Measurements from ENCODE around the gene HAP1. TPM values are rescaled to one million over a fixed set of nuclear protein-coding genes. Genes with fewer than 3 reads are reported as not detected.

Gene HAP1
- total RNA-seq, 1 experiment from 2014 or later: 1.2 TPM

DNA sequence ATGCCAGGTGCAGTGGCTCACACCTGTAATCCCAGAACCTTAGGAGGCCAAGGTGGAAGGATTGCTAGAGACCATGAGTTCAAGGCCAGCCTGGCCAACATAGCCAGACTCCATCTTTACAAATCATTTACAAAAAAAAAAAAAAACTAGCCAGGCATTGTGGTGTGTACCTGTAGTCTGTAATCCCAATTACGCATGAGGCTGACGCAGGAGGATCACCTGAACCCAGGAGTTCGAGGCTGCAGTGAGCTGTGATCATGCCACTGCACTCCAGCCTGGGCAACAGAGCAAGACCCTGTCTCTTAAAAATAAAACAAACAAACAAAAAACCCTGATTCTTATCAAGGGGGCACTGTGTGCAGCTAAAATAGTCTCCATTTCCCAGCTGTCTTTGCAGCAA, 16.8 kb upstream of the HAP1 start:
- intact Hi-C loops (cut with micrococcal nuclease; ENCODE audit: unreplicated experiment): no loop called here
- BruUV-seq (replicated peaks): no TSS peak
- CTCF ChIA-PET: interaction anchor here (0.6 to 2.0 kb wide), 2 partner anchors 35 to 163 kb away, joined by 3 to 6 read pairs; partner anchors contain the start of gene JUP
- Mint-ChIP-seq H3K4me3 (ENCODE audit: low read depth, unreplicated experiment) (no peak overlapping the region), H3K4me1 (ENCODE audit: low read depth, unreplicated experiment) (no peaks in the 10 kb centered on the region), H3K27ac (ENCODE audit: unreplicated experiment) (peak overlapping the region; percentile 39), H3K27me3 (ENCODE audit: unreplicated experiment) (peaks cover 9% of the 10 kb centered on the region), H3K9me3 (ENCODE audit: low read depth, unreplicated experiment) (no peaks in the 10 kb centered on the region), H3K36me3 (ENCODE audit: insufficient read depth, unreplicated experiment) (peaks cover 94% of the 10 kb centered on the region)
- DNase-seq: no peak
- TF ChIP-seq, protein P1, sequence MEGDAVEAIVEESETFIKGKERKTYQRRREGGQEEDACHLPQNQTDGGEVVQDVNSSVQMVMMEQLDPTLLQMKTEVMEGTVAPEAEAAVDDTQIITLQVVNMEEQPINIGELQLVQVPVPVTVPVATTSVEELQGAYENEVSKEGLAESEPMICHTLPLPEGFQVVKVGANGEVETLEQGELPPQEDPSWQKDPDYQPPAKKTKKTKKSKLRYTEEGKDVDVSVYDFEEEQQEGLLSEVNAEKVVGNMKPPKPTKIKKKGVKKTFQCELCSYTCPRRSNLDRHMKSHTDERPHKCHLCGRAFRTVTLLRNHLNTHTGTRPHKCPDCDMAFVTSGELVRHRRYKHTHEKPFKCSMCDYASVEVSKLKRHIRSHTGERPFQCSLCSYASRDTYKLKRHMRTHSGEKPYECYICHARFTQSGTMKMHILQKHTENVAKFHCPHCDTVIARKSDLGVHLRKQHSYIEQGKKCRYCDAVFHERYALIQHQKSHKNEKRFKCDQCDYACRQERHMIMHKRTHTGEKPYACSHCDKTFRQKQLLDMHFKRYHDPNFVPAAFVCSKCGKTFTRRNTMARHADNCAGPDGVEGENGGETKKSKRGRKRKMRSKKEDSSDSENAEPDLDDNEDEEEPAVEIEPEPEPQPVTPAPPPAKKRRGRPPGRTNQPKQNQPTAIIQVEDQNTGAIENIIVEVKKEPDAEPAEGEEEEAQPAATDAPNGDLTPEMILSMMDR (IDR thresholded peaks at IDR 0.05; ENCODE audit: unreplicated experiment): no peak

DNA sequence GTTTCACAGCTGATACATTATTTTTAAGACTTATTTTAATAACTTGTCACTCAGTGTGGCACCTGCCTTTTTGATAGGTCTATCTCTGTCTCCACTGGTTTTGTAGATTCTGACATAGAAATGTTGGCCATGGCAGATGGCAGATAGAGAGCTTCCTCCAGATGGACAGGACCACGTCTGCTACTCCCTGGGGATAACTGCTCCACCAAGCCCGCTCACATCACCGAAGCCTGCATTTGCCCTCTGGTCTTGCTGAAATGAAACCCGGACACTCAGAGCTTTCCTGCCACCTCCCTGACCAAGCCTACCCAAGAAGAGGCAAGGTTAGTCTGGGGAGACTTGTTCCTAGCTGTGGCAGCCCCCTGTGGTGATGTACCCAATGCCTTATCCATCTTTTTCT, 16.4 kb upstream of the HAP1 start:
- peak overlapping the region; percentile 39 for H3K27ac Mint-ChIP-seq (ENCODE audit: unreplicated experiment)
- no TSS peak for BruUV-seq (replicated peaks)
- CTCF ChIA-PET: interaction anchor here (0.9 to 2.0 kb wide), 2 partner anchors 36 to 42 kb away, joined by 3 to 6 read pairs; partner anchors contain the start of gene JUP
- TF ChIP-seq, protein P1 (IDR thresholded peaks at IDR 0.05; ENCODE audit: unreplicated experiment): no peak
- peaks cover 13% of the 10 kb centered on the region for H3K27me3 Mint-ChIP-seq (ENCODE audit: unreplicated experiment)
- H3K4me3 Mint-ChIP-seq (ENCODE audit: low read depth, unreplicated experiment): no peak overlapping the region
- no peak for DNase-seq
- H3K36me3 Mint-ChIP-seq (ENCODE audit: insufficient read depth, unreplicated experiment): peaks cover 93% of the 10 kb centered on the region
- H3K4me1 Mint-ChIP-seq (ENCODE audit: low read depth, unreplicated experiment): no peaks in the 10 kb centered on the region
- H3K9me3 Mint-ChIP-seq (ENCODE audit: low read depth, unreplicated experiment): no peaks in the 10 kb centered on the region
- intact Hi-C loops (cut with micrococcal nuclease; ENCODE audit: unreplicated experiment): no loop called here

DNA sequence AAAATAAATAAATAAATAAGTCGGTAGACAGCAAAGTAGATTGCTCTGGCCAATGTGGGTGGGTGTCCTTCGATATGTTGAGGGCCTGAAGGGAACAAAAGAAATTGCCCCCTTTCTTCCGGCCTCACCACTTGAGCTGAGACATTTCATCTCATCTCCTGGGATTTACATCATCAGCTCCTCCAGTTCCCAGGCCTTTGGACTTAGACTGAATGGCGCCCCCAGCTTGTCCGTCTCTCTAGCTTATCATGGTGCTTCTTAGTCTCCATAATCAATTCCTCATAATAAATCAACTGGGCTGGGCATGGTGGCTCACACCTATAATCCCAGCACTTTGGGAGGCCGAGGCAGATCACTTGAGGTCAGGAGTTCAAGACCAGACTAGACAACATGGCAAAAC, 13.8 kb upstream of the HAP1 start:
- CTCF ChIA-PET: interaction anchor here (0.6 to 0.7 kb wide), 4 partner anchors 11 to 52 kb away, joined by 3 to 6 read pairs (median 3); no protein-coding TSS in a partner anchor
- intact Hi-C loops (cut with micrococcal nuclease; ENCODE audit: unreplicated experiment): no loop called here
- H3K4me1 Mint-ChIP-seq (ENCODE audit: low read depth, unreplicated experiment): no peaks in the 10 kb centered on the region
- no peak for DNase-seq
- TF ChIP-seq, protein P1 (IDR thresholded peaks at IDR 0.05; ENCODE audit: unreplicated experiment): no peak
- no peaks in the 10 kb centered on the region for H3K9me3 Mint-ChIP-seq (ENCODE audit: low read depth, unreplicated experiment)
- no peak overlapping the region for H3K4me3 Mint-ChIP-seq (ENCODE audit: low read depth, unreplicated experiment)
- peaks cover 67% of the 10 kb centered on the region for H3K36me3 Mint-ChIP-seq (ENCODE audit: insufficient read depth, unreplicated experiment)
- H3K27ac Mint-ChIP-seq (ENCODE audit: unreplicated experiment): peak overlapping the region; percentile 58
- H3K27me3 Mint-ChIP-seq (ENCODE audit: unreplicated experiment): peaks cover 14% of the 10 kb centered on the region
- BruUV-seq (replicated peaks): no TSS peak

DNA sequence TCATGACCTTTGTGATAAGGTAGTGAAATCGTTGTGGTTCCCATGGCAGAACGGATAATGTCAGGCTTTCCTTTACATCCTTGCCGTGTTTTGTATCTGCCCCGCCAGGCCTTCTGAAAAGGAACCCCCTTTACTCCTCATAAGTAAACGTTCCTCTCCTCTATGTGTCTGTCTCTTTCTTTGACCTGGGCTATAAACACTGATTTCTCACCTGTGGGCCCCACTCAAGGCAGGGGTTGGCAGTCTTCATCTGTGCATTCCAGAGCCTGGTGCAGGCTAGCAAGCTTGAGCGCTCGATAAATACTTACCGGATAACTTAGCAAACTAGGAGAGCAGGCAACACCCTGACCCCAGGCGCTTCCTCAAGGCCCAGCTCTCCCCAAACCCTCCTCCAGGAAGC, 7.3 kb upstream of the HAP1 start:
- CTCF ChIA-PET: interaction anchor here (0.6 to 1.0 kb wide), 2 partner anchors 21 to 45 kb away, joined by 3 to 4 read pairs; partner anchors contain the start of gene JUP
- no peak for DNase-seq
- peaks cover 19% of the 10 kb centered on the region for H3K4me1 Mint-ChIP-seq (ENCODE audit: low read depth, unreplicated experiment)
- H3K27ac Mint-ChIP-seq (ENCODE audit: unreplicated experiment): peak overlapping the region; percentile 6
- no peak overlapping the region for H3K4me3 Mint-ChIP-seq (ENCODE audit: low read depth, unreplicated experiment)
- no TSS peak for BruUV-seq (replicated peaks)
- H3K9me3 Mint-ChIP-seq (ENCODE audit: low read depth, unreplicated experiment): no peaks in the 10 kb centered on the region
- intact Hi-C loops (cut with micrococcal nuclease; ENCODE audit: unreplicated experiment): no loop called here
- TF ChIP-seq, protein P1 (IDR thresholded peaks at IDR 0.05; ENCODE audit: unreplicated experiment): no peak
- peaks cover 13% of the 10 kb centered on the region for H3K36me3 Mint-ChIP-seq (ENCODE audit: insufficient read depth, unreplicated experiment)
- peaks cover 22% of the 10 kb centered on the region for H3K27me3 Mint-ChIP-seq (ENCODE audit: unreplicated experiment)
